CD4-positive, alpha-beta T cell treated with Interleukin-12 subunit alpha and Interleukin-12 subunit beta, for 1 hour (primary cell): Measurements from ENCODE around the gene ARHGEF5.
"Not testable (repeated sequence)": the region's sequence is repeated elsewhere in the genome, so short reads cannot be mapped to it uniquely, and the experiment has no call there.

Experiments
- DNase-seq: peaks from one replicate; pipeline ENCODE4 v3.0.0-alpha.2; 2020

The ARHGEF5 gene

DNA sequence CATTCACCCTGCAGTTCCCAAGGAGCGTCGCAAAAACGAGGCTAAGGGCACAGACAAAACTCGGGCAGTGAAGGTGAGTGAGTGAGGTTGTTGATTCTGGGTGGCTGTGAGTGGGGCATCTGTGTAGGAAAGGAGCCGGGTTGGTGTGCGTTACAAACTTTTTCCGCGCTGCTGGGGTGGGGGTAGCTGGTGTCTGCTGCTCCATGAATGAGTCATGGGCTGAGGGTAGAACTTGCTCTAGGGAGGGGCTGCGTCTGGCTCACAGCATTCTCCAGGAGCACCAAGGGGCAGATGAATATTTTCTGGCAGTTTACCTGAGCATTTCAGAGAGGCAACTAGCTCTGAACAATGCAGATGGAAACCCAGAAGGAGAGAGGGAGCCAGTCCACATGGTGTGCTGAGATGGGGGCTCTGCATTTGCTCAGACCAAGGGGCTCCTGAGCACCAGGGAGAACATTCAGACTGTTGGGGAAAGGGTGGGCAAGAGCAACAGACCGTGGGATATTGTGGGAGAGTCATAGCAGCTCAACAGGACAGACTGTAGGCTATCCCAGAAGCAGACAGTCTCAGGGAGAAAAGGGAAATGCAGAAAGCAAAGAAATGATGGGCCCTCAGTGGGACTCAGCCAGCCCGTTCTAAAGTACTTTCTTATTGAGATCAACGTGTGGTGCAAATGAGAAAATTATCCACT, 29.5 kb downstream of the ARHGEF5 start:
- DNase-seq = no peak

DNA sequence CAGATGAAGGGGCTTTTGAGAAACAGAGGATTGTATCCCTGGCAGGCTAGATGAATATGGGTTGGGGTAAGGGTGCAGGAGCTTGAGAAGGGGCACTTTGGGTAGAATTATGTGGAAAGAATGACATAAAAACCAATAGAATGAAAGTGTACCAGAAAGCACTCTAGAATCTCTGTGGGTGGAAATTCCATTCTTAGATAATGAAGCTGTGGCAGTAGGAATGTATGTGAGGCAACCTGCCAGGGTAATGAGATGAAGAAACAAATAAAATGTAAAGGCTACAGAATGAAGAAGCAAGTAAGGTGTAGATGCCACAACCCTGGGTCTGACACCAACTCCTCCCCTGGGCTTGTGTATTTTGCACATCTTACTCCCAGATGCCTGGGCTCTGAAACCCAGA, 31.5 kb downstream of the ARHGEF5 start:
- no peak for DNase-seq

DNA sequence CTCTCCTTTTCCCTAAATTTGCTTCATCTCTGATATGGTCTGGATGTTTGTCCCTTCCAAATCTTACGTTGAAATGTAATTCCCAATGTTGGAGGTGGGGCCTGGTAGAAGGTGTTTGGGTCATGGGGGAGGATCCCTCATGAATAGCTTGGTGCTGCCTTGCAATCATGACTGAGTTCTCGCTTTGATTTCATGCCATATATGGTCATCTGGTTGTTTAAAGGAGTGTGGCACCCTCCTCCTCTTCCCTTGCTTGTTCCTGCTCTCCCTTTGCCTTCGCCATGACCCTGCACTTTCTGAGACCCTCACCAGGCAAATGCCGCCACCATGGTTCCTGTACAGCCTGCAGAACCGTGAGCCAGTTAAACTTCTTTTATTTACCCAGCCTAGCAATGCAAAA, 33.7 kb downstream of the ARHGEF5 start:
- DNase-seq = no peak

DNA sequence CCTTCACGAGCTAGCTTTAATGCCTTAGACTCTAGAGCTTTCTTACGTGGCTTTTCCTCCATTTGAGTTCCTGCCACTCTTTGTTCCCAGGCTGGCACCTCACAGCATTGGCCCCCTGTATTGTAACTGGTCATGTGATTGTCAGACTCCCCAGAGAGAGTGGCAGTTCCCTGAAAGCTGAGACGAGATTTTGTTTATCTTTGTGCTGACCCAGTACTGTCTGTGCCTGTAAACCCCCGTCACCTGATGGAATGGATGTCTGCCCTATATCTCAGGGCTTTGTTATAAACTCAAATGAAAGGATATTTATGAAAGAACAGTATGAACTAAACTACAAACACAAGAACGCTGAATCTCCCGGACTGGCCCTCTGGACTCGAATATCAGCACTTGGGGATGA, 35.3 kb downstream of the ARHGEF5 start:
- DNase-seq = no peak

DNA sequence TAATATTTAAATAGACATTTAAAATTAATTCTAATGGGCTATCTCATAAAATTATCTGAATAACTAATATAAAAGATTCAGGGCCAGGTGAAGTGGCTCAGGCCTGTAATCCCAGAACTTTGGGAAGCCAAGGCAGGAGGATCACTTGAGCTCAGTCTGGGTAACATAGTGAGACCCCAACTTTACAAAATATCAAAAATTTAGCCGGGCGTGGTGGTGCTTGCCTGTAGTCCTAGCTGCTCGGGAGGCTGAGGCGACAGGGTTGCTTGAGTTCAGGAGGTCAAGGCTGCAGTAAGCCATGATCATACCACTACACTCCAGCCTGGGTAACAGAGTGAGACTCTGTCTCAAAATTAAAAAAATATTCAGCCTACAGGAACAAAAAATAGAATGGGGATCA, 35.8 kb downstream of the ARHGEF5 start:
- no peak for DNase-seq

DNA sequence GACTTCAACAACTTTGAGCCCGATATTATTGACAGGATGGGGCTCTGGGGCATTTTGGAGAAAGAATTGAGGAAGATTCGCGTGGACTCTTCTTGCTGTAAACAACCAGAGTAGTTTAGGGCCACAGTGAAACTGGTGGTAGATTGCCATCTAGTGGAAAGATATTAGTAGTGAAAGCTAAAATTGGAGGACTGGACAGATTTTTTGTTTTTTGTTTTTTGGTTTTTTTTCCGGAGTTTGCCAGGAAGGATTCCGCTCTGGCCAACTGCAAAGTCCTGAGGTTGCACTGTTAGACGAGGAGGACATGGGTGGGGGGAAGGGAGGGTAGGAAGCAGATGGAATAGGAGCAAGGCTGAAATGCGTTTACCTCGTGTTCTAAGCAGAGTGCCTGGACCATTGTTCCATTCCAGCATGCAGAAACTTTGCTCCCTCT, 36.6 kb downstream of the ARHGEF5 start:
- DNase-seq = peak; percentile 65

DNA sequence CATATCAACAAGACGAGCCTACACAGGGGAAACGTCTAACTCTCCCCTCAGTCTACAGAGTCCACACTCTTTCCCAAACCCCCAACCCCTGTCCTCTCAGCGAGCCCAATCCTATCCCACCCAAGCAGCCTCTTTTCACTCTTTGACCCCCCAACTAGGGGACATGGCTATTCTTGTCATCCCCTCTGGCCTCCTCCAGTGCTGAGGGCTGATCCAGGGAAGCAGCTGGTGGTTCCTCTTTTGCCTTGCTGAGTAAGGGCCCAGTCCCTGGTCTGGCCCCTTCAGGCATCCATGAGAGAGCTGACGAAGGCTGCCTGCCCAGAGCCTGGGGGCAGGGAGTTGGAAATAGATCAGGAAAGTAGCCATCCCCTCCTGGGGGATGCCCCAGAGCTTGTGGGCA, 41.9 kb downstream of the ARHGEF5 start:
- no peak for DNase-seq

DNA sequence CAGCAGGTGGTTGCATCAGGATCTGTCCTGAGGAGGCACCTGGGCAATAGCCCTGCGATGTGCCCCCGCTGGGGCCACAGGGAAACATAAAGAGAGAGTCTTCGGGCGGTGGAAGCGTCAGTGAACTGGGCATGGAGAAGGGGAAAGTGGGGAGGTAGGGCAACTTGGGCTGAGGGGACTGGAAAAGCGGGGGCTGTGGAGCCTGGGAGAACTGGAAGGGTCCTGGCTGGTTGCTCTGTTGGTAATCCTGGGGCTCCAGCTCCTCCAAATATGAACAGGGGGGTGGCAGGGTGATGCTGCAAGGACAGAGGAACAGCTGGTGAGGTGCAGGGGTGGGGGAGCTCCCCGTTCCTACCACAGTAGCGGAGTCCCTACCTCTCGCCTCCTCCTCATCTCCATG, 43.1 kb downstream of the ARHGEF5 start:
- no peak for DNase-seq

DNA sequence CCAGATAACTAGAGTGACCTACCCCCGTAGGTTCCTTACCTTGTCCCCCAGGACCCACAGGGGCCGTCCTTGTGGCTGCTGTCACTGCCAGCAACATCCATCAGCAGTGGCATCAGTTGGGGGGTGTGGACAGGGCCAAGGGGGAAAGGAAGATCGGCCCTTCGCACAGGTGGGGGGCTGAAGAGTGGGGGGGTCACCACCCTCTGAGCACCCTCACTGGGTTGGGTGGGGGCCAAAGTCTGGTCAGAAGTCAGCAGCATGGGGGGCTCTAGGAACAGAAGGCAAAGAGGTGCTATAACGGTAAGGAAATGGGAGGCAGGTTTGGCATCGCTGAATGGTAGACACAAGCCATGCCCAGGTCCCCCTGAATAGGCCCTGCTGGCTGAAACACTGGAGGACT, 43.7 kb downstream of the ARHGEF5 start:
- DNase-seq = no peak

DNA sequence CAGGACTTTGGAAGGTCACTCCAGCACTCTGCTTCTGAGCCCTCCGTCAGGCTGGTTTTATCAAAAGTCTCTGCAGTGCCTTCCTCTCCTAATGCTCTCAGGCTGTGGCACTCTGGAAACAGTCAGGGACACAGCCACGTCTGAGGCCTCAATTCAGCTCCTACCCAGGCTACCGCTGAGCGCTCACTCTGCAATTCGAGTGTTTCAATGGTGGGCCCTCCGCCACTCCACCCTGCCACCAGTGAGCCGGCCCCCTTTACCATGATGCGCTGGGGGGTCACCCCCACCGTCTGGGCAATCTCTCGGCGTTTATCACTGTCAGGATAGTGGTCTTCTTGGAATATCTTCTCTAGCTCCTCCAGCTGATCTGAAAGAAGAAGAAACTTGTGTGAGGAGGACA, 44.7 kb downstream of the ARHGEF5 start:
- no peak for DNase-seq

DNA sequence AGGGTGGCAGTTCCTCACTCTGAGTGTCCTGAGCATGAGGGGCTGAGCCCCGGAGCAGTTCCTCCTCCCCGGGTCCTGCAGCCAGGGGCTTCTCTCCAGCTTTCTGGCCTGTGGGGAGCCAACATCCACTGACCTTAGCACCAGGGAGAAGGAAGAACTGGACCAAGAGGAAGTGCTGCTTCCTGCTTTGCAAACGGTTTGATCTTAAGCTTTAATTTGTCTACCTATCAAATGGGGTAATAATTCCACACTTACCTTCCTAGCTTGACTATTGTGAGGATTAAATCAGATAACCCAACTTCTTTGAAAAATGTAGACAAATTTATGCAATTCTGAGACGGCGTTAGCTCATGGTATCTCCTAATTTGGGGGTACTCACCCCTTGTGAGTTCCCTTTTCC, 46.3 kb downstream of the ARHGEF5 start:
- DNase-seq = no peak

DNA sequence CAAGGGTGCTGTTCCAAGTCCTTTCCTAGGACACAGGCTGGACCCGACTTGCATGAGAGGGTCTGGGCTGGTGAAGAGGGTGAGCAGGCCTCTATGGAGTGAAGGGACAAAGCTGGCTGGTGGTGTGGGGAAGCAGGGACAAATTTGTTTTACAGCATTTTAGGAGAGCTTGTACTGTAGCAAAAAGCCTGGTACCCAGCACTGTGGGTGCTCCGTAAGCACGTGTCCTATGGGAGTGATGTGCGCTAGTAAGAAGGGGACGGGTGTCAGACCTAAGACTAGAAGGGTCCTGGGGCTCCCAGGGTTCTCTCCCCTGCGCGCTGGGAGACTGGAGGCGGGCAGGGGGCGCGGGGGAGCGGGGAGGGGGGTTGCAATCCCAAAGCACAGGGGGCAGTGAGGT, 47.9 kb downstream of the ARHGEF5 start:
- DNase-seq = no peak

DNA sequence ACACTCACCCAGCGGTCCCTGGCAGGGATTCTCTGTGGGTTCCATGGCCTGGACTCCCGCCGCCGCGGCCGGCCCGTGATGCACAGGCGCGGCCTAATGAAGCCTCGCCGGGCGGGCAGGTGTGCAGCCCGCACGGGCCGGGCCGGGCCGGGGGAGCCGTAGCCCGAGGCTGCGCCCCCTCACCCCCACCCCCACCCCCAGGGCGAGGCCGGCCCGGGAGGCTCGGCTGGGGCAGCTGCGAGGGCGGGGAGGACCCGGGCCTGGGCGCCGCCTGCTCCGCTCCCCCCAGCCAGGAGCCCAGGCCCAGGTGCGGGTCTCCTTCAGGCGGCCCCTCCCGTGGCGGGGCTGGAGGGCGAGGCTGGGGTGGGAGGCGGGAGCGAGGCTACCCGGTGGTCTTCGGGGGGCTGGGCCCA, 48.5 kb downstream of the ARHGEF5 start, which contains the start of gene NOBOX:
NOBOX (minus strand) TSS at position 45 of the 413 bp plus-strand sequence.
- DNase-seq = no peak

DNA sequence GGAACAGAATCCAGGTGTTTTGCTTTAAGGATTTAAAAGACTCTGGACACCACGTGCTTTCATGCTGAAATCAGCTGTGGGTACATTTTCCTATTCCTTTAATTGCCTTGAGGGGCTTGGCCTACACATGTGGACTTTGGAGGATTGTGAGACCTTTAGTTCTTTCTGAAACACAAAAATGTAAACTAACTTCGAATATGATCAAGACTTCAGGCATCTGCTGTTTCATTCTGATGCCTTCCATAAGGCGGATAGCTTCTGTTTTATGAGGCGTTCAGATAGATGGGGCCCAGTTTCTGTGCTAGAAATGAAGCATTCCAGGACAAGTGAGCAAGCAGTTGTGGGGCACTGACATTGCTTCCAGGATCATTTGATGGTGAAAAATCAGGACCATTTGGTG, 49.7 kb downstream of the ARHGEF5 start:
- DNase-seq = no peak

DNA sequence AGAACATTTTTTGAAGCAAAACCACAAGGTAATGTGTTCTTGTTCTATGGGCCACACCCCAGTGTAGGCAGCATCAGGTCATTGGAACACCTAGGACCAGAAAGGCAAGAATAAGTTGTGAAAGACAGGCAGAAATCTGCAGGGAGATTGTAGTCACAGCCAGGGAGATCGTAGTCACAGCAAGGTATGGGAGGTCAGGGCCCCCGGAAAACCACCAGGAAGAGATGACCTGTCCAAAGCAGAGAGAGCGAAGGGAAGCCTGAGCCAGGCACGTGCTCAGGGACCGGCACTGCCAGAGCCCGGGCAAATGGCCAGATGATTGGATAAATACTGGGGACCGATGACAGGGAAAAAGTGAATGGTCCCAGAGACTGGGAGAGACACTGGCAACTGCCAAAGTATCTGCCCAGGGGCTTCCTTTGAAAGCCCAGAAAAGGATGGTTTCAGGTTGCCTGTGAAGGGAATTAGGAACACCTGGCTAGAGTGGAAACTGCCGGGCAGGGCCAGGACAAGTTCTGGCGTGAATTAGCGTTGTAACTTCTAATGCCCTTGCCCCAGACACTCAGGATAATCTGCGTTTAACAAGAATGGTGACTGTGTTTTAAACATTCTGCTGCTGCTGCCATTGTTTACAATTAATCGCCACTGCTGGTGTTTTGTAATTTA, 52.2 kb downstream of the ARHGEF5 start:
- DNase-seq = no peak

DNA sequence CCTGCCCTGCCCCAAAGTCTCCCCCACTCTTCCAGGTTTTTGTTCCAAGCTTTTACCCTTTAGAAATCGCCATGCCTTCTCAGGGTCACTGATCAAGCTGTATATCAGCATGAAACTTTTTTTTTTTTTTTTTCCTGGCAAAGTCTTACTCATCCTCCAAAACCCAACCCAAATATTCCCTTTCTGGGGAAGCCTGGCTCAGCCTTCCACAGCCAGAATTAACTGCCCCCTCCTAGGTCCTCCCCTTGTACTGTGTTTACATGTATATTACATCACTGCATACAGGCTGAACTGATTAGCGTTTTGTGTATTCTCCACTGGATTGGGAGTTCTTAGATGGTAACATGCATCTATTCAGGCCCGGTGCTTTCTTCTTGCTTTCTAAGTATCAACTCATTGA, 52.9 kb downstream of the ARHGEF5 start:
- DNase-seq = no peak

DNA sequence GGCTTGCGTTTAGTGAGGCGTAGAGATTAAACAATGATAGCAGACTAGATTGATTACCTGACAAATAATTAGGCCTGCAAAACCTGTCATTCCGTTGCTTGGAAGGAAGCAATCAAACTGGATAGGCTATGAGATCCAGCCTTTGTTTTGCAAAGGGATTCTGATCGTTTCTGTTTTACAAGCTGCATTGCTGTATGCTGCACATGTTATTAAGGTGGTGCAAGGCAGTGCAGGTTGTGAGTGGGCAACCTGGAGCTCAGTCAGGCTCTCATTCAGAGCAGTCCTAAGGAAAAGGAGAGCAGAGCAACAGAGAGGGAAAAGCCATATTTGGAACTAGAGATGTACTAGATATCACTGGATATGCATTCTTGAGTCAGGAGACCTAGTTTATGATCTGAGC, 55.2 kb downstream of the ARHGEF5 start:
- DNase-seq = no peak

DNA sequence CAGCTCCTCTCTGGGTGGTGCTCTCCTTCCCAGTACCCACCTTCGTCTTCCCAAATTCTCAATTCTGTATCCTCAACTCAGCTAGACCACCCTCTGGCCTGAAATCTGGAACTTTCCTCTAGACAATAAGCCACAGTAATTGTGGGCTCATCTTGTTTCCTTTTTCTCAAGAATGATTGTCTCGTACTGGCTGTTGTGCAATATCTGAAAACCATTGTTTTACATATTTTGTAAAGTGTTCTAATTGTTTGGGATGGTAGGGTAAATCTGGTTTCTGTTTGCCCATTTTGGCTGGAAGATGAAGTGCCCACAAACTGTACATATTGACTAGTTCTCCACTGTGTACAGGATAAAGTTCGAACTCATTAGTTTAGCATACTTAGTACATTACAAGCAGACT, 59.6 kb downstream of the ARHGEF5 start:
- no peak for DNase-seq

DNA sequence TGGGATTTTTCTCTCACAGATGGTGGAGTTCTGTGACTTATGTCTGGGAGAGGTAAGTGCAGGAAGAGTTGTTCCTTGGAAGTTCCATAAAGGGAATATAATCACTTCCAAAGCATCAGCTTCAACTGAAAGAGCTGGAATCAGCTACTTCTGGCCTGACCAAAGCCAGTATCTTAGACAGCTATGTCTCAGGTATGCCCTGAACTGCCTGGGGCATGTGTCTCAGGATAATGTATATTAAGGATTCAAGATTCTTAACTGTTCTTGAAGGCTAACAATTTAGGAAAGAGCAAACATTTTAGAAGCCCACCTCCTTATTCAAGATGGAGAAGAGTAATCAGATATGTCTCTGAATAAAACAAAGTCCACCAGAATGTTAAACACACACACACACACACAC, 60.7 kb downstream of the ARHGEF5 start:
- DNase-seq = no peak

DNA sequence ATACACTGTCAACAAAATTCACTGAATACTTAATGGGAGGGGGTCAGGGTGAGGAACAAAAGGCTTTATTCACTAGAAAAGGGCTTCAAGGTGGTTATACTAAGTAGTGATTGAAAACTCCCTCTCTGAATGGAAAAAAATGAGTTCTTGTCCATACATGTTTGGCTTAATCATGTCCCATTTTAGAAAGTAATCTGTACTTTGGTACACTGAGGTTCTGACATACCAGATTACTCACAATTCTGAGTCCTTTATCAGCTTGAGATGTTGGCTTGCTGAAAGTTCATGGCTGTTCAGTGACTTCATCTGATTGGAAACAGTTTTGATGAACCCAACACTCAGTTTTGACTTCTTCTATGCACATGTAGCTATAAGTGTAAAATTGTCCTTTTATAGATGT, 61.1 kb downstream of the ARHGEF5 start:
- DNase-seq = no peak

DNA sequence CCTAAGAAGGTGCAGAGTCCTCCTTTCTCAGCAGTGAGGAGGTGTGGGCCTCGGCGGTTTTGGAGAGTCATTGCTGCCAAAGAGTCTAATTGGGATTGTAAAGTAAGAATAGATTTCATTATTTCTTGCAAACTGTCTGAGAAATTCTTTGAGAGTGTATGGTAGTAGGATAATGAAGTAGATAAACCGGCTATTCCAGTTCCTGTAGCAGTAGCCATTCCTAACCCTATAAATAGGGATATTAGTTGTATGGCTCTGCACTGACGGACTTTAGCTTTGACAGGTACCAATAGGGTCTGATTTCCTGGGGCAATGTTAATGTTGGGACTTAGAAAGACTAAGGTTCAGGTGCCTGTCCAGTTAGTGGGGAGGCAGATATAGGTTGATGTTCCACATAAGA, 63.7 kb downstream of the ARHGEF5 start:
- DNase-seq = not testable (repeated sequence)

DNA sequence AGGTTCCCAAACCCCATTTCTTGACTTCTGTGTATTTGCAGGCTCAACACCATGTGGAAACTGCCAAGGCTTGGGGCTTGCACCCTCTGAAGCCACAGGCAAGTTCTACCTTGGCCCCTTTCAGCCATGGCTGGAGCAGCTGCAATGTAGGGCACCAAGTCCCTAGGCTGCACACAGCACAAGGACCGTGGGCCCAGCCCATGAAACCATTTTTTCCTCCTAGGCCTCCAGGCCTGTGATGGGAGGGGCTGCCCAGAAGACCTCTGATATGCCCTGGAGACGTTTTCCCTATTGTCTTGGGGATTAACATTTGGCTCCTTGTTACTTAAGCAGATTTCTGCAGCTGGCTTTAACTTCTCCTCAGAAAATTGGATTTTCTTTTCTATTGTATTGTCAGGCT, 72.3 kb downstream of the ARHGEF5 start:
- DNase-seq = not testable (repeated sequence)

DNA sequence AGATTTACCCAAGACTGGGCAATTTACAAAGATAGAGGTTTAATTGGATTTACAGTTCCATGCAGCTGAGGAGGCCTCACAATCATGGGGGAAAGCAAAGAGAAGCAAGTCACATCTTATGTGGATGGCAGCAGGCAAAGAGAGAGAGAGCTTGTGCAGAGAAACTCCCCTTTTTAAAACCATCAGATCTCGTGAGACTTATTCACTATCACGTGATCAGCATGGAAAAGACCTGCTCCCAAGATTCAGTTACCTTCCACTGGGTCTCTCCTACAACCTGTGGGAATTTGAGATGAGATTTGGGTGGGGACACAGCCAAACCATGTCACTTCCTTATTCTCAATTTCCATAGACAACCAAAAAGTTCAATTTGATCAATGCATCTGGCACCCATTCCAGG, 73.2 kb downstream of the ARHGEF5 start:
- DNase-seq = no peak
